K562 (cell line): Measurements from ENCODE around the gene R3HDM1. TPM values are rescaled to one million over a fixed set of nuclear protein-coding genes. Genes with fewer than 3 reads are reported as not detected.
A peak's percentile ranks its signal among the peaks of the same experiment; 100 is the strongest.

ENCODE experiments used
- CHD7 ChIP-seq: fragments of 200-600 bp; sonication (generic); IDR thresholded peaks from one replicate; pipeline ENCODE4 v1.6.1; 2012; ENCODE audit warnings: mild to moderate bottlenecking, low read depth, low read length, inconsistent platforms
- HNRNPK ChIP-seq: fragments of 200-400 bp; formaldehyde crosslinking; IDR thresholded peaks from one replicate; pipeline ENCODE4 v1.6.1; 2018; ENCODE audit warnings: mild to moderate bottlenecking, low read depth, low read length; ENCODE audit not compliant: poor library complexity, severe bottlenecking
- HNRNPUL1 ChIP-seq: fragments of 200-400 bp; formaldehyde crosslinking; IDR thresholded peaks from 2 replicates; pipeline ENCODE4 v1.6.1; 2017; ENCODE audit warnings: low read length
- KAT2B ChIP-seq: IDR thresholded peaks from one replicate; pipeline ENCODE4 v1.6.1; 2012; ENCODE audit warnings: low read depth, mild to moderate bottlenecking, control low read depth, inconsistent platforms, low read length, moderate library complexity
- NR3C1 ChIP-seq: sonication (generic); formaldehyde crosslinking; IDR thresholded peaks from 2 replicates; pipeline ENCODE4 v1.8.1; 2022; ENCODE audit warnings: missing genetic modification reagents
- PRDM10 ChIP-seq: fragments of 450-650 bp; IDR thresholded peaks from 2 replicates; pipeline ENCODE4 v1.6.1; 2018; ENCODE audit not compliant: partially characterized antibody
- TCFL5 ChIP-seq: fragments of 250-450 bp; sonication (Bioruptor Pico); conservative IDR thresholded peaks from 2 replicates; pipeline ENCODE4 v1.6.1; 2021; ENCODE audit warnings: mild to moderate bottlenecking, moderate library complexity, matching md5 sums
- ZSCAN29 ChIP-seq: fragments of 450-650 bp; IDR thresholded peaks from 2 replicates; pipeline ENCODE4 v1.6.1; 2017
- polyA plus RNA-seq, 8 experiments: library from polyadenylated mRNA; depleted of rRNA in 4 of 8; stranded (reverse) in 5 of 8; unstranded in 3 of 8; fragments of >200 nt; fragmentation: Nextera tagmentation in 2 of 8; fragmentation: Illumina TruSeq in 1 of 8; extraction: Ambion mirVana in 2 of 8; extraction: Trizol in 1 of 8; gene quantifications; 2 replicates each; pipeline versions ENCODE4 v1.2.1 to v1.2.3, GENCODE V29; 2011 to 2014; ENCODE audit warnings: inconsistent platforms in 1 of 8, missing spikeins in 1 of 8
- total RNA-seq, 7 experiments: library from RNA; depleted of rRNA in 6 of 7; stranded (reverse); fragments of >200 nt in 6 of 7; fragmentation: Illumina TruSeq in 2 of 7; extraction: Trizol in 2 of 7; gene quantifications; 2 replicates each; pipeline versions ENCODE4 v1.2.1 to v1.2.3, GENCODE V29; 2011 to 2021; ENCODE audit warnings: low replicate concordance in 1 of 7
- TF ChIP-seq, protein P1 (sequence below): fragments of 250-450 bp; sonication (Bioruptor Pico); IDR thresholded peaks from 2 replicates; pipeline ENCODE4 v1.8.0; 2021; ENCODE audit warnings: moderate library complexity, mild to moderate bottlenecking, inconsistent platforms

The R3HDM1 gene
- total and polyA plus RNA-seq, 9 of the 15 experiments (the other 6 are each of a cell fraction or from before 2014, with no cell fraction given), result 12.4 to 89.4 (median 31.0) TPM

DNA sequence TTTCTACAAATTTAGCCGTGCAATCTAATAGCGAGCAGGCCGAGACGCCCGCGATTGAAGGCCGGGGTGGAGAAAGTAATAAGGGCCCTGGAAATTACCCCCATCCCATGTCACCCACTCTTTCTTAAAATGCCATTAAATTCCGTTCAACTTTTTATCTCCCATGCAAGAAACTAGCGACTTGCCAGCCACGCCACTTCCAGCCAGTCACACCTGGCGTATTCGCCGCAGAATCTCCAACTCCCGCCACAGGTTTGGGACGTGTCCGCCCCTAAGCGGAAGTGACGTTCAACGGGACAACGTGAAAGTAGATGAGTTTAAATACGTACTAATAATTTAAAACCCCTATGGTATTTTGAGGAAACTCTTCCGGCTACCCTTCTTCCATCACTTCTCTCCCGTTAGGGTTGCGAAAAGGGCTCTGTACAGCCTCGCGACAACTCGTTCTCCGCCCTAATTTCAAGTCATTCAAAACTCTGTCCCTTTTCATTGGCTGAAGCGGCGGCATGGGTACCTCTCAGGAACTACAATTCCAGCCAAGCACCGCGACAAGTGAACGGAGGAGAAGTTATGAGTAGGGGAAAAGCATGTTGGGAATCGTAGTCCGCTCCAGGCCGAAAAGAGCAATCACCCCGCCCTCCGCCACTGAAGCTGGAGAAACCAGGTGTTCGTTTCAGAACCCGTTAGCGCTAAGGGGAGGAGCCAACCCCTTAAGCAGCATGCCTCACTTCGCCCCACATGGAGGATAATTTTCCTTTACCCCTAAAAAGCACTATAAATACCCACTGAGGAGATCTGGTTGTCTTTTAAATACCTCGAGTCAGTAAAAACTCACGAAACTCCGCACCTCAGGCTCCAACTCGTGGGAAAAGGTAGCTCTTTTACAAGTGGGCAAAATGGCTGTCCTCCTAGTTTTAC lies 712 bp upstream of the R3HDM1 start, which contains the start of gene ZRANB3 (continued):
- TF ChIP-seq TCFL5 (CRISPR knock-in tag), result no peak
- TF ChIP-seq HNRNPUL1, result no peak
- no peak for TF ChIP-seq ZSCAN29
- TF ChIP-seq HNRNPK, result no peak
- no peak for TF ChIP-seq CHD7
- no peak for TF ChIP-seq KAT2B
- peak; percentile 40 for TF ChIP-seq PRDM10
- TF ChIP-seq, protein P1, sequence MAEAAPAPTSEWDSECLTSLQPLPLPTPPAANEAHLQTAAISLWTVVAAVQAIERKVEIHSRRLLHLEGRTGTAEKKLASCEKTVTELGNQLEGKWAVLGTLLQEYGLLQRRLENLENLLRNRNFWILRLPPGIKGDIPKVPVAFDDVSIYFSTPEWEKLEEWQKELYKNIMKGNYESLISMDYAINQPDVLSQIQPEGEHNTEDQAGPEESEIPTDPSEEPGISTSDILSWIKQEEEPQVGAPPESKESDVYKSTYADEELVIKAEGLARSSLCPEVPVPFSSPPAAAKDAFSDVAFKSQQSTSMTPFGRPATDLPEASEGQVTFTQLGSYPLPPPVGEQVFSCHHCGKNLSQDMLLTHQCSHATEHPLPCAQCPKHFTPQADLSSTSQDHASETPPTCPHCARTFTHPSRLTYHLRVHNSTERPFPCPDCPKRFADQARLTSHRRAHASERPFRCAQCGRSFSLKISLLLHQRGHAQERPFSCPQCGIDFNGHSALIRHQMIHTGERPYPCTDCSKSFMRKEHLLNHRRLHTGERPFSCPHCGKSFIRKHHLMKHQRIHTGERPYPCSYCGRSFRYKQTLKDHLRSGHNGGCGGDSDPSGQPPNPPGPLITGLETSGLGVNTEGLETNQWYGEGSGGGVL (CRISPR knock-in tag), result no peak
- TF ChIP-seq NR3C1, result no peak
